ENCODE data around the gene PDGFB.

DNA sequence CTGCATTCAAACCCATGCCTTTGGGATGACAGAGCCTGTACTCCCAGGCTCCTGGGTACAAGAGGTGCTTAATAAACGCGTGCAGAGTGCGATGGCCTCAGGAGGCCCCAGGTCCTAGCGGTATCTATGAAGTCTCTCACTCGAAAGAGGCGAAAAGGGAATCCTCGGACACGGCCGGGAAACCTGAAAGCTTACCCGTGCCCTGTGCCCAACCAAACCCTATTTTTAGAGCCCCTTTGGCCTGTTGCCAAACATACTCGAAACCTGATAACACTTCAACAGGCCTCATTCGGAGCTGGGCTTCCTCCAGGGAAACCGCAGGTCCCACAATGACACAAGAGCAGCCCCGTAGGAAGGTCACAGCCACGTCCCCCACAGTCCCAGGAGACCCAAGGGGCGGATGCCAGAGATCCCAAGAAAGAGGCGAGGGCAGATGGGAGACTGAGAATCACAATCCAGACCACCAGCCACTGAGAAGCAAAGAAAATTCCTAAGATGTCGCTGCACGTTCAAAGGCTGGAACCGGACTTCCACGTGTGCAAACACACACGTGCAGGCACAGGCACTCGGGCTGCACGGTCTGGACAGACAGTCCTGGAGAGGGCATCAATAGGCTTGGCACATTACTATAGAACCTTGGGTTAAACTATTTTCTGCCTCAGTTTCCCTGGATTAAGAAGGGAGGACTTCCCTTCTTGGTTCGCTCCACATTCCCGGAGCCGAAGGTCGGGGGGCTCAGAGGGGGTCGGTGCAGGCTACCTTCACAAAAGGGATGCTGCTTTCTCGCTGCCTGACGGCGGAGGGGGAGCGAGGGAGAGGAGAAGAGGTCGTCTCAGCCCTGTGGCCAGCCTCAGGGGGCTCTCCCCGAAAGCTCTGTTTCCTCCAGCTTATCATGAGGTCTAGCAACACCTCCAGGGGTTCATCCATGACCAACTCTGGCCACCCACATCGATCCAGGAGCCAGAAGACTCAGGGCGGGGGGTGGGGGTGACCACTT, 8.2 kb downstream of the PDGFB start:
- TF ChIP-seq EZH2 (IDR thresholded peaks at IDR 0.05; ENCODE audit: borderline replicate concordance, insufficient read depth, low read depth, low read length, poor library complexity, severe bottlenecking) (no peak), CTCF (IDR thresholded peaks at IDR 0.05) (no peak)

Measured in B cell (primary cell).